HepG2 (cell line): ENCODE measurements around the gene ANKRD6.

Experiments
- ELF4 ChIP-seq: sonication (generic); formaldehyde crosslinking; IDR thresholded peaks from 2 replicates; pipeline ENCODE4 v1.5.0; 2020; ENCODE audit warnings: missing genetic modification reagents, mild to moderate bottlenecking, moderate library complexity, borderline replicate concordance
- JARID2 ChIP-seq: sonication (generic); formaldehyde crosslinking; IDR thresholded peaks from 2 replicates; pipeline ENCODE4 v1.8.1; 2023; ENCODE audit warnings: missing genetic modification reagents, inconsistent platforms; ENCODE audit not compliant: insufficient replicate concordance
- ZNF235 ChIP-seq: sonication (generic); formaldehyde crosslinking; IDR thresholded peaks from 2 replicates; pipeline ENCODE4 v1.8.1; 2023; ENCODE audit warnings: mild to moderate bottlenecking, missing genetic modification reagents, borderline replicate concordance
- ZNF781 ChIP-seq: sonication (generic); formaldehyde crosslinking; IDR thresholded peaks from 2 replicates; pipeline ENCODE4 v1.5.1; 2020; ENCODE audit warnings: borderline replicate concordance, mild to moderate bottlenecking, missing genetic modification reagents; ENCODE audit errors: not compliant biosample characterization
- TF ChIP-seq, protein P1 (sequence below): sonication (generic); formaldehyde crosslinking; IDR thresholded peaks from 2 replicates; pipeline ENCODE4 v1.5.0; 2020; ENCODE audit warnings: mild to moderate bottlenecking, low read depth, missing genetic modification reagents, borderline replicate concordance

DNA sequence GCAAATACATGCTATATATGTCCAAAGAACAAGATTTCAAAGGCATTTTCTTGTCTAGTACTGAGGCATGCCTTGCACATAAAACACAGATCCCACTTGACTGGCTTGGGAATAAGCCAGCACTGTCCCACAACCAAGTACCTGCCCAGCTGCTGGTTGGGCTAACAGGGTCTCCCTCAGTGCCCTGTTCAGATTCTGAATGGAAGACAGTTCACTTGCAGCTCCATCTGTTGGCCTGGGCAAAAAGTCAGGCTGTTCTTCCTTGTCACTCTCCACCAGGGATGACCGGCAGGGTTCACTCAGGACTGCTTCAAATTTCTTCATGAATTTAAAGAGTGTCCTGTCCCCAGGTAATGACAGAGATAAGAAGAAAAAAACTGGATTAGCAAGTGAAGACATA is 250.0 kb downstream of the ANKRD6 start:
- TF ChIP-seq, protein P1, sequence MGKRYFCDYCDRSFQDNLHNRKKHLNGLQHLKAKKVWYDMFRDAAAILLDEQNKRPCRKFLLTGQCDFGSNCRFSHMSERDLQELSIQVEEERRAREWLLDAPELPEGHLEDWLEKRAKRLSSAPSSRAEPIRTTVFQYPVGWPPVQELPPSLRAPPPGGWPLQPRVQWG (CRISPR knock-in tag): no peak
- TF ChIP-seq JARID2 (CRISPR knock-in tag) (no peak), ELF4 (no peak), ZNF235 (CRISPR knock-in tag) (no peak), ZNF781 (no peak)
